OCI-LY3 (cell line): Measurements from ENCODE around the gene AKT3.

Experiments used
- EZH2phosphoT487 ChIP-seq: fragments of 200-600 bp; shearing (Covaris generic); IDR thresholded peaks from 2 replicates; pipeline ENCODE4 v1.6.1; 2018; ENCODE audit warnings: antibody characterized with exemption, mixed run types, low read depth
- TF ChIP-seq, protein P1 (sequence below): fragments of 200-600, 300-600 bp; sonication (generic); IDR thresholded peaks from 2 replicates; pipeline ENCODE4 v1.5.1; 2014; ENCODE audit warnings: antibody characterized with exemption, low read length, low read depth

DNA sequence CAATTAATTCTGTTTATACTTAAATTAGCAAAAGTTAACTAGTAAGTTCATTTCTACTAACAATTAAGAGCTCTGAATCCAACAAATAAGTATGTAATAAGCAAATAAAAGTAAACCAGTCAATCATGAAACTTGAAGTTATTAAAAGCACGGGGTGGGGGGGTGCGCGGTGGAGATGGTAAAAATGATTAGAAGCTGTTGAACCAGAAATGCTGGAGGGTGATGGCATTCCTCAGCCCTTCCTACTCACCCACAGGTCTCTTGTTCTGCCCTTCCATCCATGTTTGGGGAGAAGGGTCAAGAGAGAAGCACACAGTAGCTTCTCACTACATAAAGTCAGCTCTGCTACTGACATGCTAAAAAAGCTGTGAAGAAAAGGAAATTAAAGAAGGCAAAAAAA lies 63.5 kb downstream of the AKT3 start:
- TF ChIP-seq, protein P1, sequence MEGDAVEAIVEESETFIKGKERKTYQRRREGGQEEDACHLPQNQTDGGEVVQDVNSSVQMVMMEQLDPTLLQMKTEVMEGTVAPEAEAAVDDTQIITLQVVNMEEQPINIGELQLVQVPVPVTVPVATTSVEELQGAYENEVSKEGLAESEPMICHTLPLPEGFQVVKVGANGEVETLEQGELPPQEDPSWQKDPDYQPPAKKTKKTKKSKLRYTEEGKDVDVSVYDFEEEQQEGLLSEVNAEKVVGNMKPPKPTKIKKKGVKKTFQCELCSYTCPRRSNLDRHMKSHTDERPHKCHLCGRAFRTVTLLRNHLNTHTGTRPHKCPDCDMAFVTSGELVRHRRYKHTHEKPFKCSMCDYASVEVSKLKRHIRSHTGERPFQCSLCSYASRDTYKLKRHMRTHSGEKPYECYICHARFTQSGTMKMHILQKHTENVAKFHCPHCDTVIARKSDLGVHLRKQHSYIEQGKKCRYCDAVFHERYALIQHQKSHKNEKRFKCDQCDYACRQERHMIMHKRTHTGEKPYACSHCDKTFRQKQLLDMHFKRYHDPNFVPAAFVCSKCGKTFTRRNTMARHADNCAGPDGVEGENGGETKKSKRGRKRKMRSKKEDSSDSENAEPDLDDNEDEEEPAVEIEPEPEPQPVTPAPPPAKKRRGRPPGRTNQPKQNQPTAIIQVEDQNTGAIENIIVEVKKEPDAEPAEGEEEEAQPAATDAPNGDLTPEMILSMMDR: no peak
- no peak for TF ChIP-seq EZH2phosphoT487
